ENCODE data around the gene AMOTL1. TPM values are rescaled to one million over a fixed set of nuclear protein-coding genes. Genes with fewer than 3 reads are reported as not detected.
"Not testable (repeated sequence)": the region's sequence is repeated elsewhere in the genome, so short reads cannot be mapped to it uniquely, and the experiment has no call there.

Gene AMOTL1
- total RNA-seq, 2 donors from 2014 or later: 5.5 to 5.7 TPM

DNA sequence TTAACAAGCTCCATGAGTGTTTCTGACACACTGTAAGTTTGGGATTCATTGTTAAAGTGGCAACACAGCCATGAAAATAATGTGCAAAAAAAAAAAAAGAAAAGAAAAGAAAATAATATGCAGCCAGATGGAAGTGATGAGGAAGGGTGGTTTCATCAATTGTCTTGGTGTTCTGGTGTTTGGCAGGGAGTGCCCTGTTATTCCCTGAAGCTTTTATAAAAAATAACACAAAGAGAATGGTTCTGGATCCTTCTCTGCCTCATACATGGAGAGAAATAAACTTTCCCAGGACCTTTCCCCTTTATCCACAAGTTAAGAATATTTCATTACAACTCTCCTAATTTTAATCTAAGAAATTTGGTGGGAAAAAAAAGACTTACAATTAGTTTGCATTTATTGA is 16.7 kb downstream of the AMOTL1 start:
- no peaks in the 10 kb centered on the region for H3K9me3 Mint-ChIP-seq
- DNase-seq (ENCODE audit: low spot score): no peak
- no peaks in the 10 kb centered on the region for H3K36me3 Mint-ChIP-seq
- H3K27me3 Mint-ChIP-seq: no peaks in the 10 kb centered on the region
- no peak overlapping the region for H3K27ac Mint-ChIP-seq
- ATAC-seq: no peak
- peaks cover 8 to 10% of the 10 kb centered on the region in 2 donors for H3K4me1 Mint-ChIP-seq (ENCODE audit: low read depth in 2 of 2)
- no peak overlapping the region for H3K4me3 Mint-ChIP-seq

DNA sequence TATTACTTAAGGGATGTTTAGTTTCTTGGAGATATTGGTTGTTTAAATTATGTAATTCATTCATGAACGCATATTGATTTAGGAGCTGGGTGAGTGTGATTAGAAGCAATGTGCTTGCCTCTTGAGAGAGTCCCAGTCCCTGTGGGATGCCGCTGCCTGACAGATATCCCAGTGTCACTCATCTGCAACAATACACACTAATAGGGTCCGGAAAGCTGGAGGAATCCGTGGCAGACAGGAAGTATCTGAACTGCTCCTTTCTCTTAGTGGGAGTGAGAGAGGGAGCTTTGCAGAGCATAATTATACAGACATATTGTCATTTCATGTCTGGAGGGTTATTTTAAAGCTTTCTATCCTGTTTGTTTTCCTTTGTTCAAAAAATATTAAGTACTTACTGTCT is 17.4 kb downstream of the AMOTL1 start:
- H3K4me1 Mint-ChIP-seq (ENCODE audit: low read depth in 2 of 2): peaks cover 6 to 7% of the 10 kb centered on the region in 2 donors
- DNase-seq (ENCODE audit: low spot score) (no peak), ATAC-seq (no peak)
- no peaks in the 10 kb centered on the region for H3K27me3 Mint-ChIP-seq
- H3K36me3 Mint-ChIP-seq: no peaks in the 10 kb centered on the region
- H3K4me3 Mint-ChIP-seq: no peak overlapping the region
- H3K27ac Mint-ChIP-seq: no peak overlapping the region
- H3K9me3 Mint-ChIP-seq: no peaks in the 10 kb centered on the region

DNA sequence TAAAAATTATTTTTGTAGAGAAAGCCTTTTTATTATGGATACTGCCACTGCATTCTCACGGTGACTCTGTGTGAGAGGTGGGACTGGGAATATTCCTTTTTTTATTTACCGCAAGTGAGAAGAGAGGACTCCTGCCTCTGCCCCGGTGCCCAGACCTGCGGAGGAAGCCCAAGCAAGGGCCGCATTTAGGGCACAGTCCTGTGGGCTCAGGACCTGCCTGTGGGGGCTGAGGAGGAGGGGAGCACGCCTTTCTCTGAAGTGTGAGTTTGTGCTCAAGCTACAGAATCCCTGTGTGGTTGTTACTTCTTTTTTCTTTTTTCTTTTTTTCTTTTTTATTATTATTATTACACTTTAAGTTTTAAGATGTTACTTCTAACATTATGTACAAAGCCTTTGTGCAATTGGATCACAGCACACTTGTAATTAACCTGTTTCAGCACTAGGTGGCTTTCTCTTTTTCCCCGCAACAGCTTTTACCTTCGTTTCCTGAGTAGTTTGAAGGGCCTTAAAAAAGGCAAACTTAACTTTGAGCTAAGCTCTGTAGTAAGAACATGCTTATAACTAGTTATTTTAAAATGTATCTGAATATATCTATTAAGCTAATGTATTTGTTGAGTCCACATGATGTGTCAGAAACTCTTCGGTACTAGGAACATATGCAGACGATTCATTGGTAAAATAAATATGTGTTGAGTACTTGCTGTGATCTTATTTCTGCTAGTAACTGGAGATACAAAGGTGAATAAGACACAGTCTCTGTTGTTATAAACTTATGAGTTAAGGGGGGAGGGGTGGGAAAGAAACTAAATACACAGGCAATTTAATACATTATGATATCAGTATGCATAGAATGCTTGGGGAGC is 18.3 kb downstream of the AMOTL1 start:
- Mint-ChIP-seq H3K4me1 (ENCODE audit: low read depth in 2 of 2) (no peaks in the 10 kb centered on the region), H3K27ac (no peak overlapping the region), H3K4me3 (no peak overlapping the region), H3K27me3 (no peaks in the 10 kb centered on the region), H3K36me3 (no peaks in the 10 kb centered on the region), H3K9me3 (no peaks in the 10 kb centered on the region)
- DNase-seq (ENCODE audit: low spot score) (no peak), ATAC-seq (no peak)

DNA sequence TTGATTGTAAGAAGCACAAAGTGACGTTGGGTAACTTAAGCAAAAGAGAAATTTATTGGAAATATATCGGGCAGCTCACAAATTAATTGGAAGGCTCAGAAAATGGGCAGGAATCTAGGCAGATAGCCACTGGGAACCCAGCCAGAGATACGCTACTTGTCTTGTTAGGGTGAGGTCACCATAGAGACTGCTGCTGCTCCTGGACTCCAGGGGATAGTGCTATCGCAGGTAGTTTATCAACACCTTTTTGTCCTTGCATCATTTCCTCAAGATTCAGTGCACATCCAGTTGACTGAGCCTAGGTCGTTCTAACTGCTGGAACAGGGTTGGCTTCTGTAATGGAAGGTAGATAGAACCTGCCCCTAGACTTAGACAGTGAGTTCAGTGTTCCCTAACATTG is 19.6 kb downstream of the AMOTL1 start:
- DNase-seq (ENCODE audit: low spot score): no peak
- Mint-ChIP-seq H3K36me3 (no peaks in the 10 kb centered on the region), H3K27me3 (no peaks in the 10 kb centered on the region), H3K9me3 (no peaks in the 10 kb centered on the region), H3K4me3 (no peak overlapping the region), H3K4me1 (ENCODE audit: low read depth in 2 of 2) (peaks cover 0 to 3% of the 10 kb centered on the region in 2 donors), H3K27ac (no peak overlapping the region)
- ATAC-seq: no peak

DNA sequence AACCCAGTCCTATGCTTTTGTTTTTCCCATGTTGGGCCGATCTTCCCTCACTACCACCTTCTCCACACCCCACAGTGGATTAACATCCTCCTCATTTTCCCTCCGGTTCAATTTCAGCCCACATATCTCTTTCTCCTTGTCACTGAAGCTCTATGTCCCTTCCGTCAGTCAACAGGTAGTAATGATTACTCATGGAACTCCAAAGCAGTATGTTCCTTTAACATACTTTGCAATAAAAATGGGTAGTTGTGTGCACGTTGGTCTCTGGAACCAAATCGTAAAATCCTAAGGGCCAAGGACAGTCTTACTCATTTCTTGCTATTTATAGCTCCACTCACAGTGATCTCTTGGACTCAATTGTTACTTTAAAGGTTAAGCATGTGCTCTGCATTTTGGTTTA is 20.2 kb downstream of the AMOTL1 start:
- DNase-seq (ENCODE audit: low spot score) (no peak), ATAC-seq (no peak)
- Mint-ChIP-seq H3K27me3 (no peaks in the 10 kb centered on the region), H3K27ac (no peak overlapping the region), H3K4me3 (no peak overlapping the region), H3K4me1 (ENCODE audit: low read depth in 2 of 2) (peaks cover 0 to 3% of the 10 kb centered on the region in 2 donors), H3K9me3 (no peaks in the 10 kb centered on the region), H3K36me3 (no peaks in the 10 kb centered on the region)

DNA sequence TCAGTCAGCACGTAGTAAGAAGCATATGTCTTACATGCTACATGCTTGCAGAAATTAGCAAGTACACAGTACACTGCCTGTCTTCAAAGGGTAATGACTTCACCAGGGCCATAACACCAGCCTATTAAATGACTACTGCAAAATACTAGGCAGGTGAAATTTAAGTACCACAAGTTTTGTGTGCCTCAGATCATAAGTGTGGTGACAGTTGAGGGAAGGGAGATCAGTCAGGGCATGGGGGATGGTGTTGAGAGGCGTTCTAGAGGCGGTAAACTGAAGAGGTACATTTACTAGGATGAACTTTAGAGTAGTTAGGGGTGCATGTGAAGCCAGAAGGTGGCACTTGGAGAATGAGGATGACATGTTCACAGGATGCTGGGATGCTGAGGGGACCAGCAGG is 22.0 kb downstream of the AMOTL1 start:
- Mint-ChIP-seq H3K4me3 (no peak overlapping the region), H3K27me3 (no peaks in the 10 kb centered on the region), H3K27ac (no peak overlapping the region), H3K36me3 (no peaks in the 10 kb centered on the region), H3K4me1 (ENCODE audit: low read depth in 2 of 2) (peaks cover 0 to 3% of the 10 kb centered on the region in 2 donors), H3K9me3 (no peaks in the 10 kb centered on the region)
- DNase-seq (ENCODE audit: low spot score): no peak
- no peak for ATAC-seq

DNA sequence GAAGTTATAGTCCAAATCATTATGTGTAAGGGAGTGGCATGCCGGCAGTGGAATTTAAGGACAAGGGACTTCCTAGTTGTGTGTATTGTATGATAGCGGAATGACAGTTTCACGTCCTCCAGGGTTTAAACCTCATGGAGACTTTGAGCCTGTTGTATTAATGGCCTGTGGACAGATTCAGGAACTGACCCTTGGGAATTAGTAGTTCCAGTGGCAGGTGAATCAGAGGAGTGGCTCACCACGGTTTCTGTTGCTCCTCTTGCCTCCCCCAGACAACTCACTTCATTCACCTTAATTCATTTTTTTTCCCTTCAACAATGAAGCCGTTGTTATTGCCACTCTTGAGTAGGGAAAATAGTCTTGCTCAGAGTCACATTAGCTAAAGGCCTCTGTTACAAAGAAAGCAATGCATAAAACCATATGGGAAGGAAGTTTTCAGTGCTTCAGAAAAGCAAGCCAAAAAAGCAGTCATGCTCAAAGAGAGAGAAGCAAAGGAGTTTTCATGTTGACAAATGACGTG is 22.6 kb downstream of the AMOTL1 start:
- no peak overlapping the region for H3K4me3 Mint-ChIP-seq
- ATAC-seq: no peak
- peaks cover 0 to 3% of the 10 kb centered on the region in 2 donors for H3K4me1 Mint-ChIP-seq (ENCODE audit: low read depth in 2 of 2)
- H3K27ac Mint-ChIP-seq: no peak overlapping the region
- H3K27me3 Mint-ChIP-seq: no peaks in the 10 kb centered on the region
- DNase-seq (ENCODE audit: low spot score): no peak
- H3K36me3 Mint-ChIP-seq: no peaks in the 10 kb centered on the region
- H3K9me3 Mint-ChIP-seq: no peaks in the 10 kb centered on the region

DNA sequence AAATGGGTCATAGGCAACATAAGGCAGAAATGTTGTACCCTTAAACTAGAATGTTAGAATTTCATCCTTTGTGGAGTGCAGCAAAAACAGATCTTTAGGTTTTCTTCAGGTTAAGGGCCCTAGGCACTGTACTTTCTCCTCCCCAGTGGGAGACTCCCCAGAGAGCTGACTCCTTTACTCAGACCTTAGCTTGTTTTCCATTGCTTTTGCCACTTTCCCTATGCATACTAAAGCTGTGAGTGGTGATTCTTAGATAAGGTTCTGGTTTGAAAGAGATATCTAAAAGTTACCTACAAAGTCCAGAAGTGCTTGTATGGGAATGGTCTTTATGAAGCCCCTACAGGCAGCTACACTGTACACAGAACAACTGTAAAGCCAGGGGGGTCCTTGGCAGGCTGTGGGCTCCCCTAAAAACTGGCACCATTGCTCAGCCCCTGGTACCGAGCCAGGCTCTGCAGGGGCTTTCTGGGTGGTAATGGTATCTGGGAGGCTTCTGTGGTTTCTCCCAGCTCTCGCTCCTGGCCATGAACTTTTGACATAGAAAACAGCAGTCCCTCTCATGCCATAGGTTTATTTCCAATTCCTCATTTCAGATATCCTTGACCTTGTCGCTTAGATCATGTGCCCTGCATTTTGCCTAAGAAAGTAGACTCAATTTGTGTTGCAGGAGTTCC is 23.2 kb downstream of the AMOTL1 start:
- Mint-ChIP-seq H3K4me3 (no peak overlapping the region), H3K36me3 (no peaks in the 10 kb centered on the region), H3K27ac (no peak overlapping the region), H3K9me3 (no peaks in the 10 kb centered on the region), H3K4me1 (ENCODE audit: low read depth in 2 of 2) (peaks cover 0 to 3% of the 10 kb centered on the region in 2 donors), H3K27me3 (no peaks in the 10 kb centered on the region)
- DNase-seq (ENCODE audit: low spot score): no peak
- no peak for ATAC-seq

DNA sequence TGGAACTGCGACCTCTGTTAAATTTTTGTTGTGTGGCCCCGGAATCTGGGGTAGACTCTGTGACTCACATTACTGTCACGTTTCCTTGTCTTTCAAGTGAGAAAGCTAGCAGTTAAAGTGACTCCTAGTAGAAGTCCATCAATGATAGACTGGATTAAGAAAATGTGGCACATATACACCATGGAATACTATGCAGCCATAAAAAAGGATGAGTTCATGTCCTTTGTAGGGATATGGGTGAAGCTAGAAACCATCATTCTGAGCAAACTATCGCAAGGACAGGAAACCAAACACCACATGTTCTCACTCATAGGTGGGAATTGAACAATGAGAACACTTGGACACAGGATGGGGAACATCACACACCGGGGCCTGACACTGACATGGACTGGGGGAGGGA is 23.8 kb downstream of the AMOTL1 start:
- H3K36me3 Mint-ChIP-seq; DNase-seq (ENCODE audit: low spot score); ATAC-seq; H3K4me1 Mint-ChIP-seq (ENCODE audit: low read depth in 2 of 2); H3K4me3 Mint-ChIP-seq; H3K9me3 Mint-ChIP-seq; H3K27ac Mint-ChIP-seq; H3K27me3 Mint-ChIP-seq: not testable (repeated sequence)

DNA sequence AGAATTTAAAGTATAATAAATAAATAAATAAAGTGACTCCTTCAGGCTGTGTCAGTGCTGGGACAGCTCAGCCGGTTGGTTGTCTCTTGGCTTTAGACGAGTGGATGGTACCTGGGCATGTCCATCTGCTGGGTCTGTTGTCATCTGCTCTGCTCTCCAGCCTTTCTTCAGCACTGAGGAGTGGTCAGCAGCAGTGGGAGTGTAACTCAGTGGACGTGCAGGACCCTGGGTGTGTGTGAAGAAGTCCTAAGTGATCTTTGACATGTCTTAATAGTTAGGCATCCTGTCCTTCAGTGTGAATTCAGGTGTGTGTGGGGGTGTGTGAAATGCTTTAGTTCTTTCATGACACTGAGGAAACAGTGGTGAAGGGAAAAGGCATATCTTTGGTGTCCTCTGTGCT is 24.3 kb downstream of the AMOTL1 start:
- Mint-ChIP-seq H3K4me3 (no peak overlapping the region), H3K27ac (no peak overlapping the region), H3K9me3 (no peaks in the 10 kb centered on the region), H3K36me3 (no peaks in the 10 kb centered on the region), H3K4me1 (ENCODE audit: low read depth in 2 of 2) (peaks cover 0 to 3% of the 10 kb centered on the region in 2 donors), H3K27me3 (no peaks in the 10 kb centered on the region)
- ATAC-seq (no peak), DNase-seq (ENCODE audit: low spot score) (no peak)

DNA sequence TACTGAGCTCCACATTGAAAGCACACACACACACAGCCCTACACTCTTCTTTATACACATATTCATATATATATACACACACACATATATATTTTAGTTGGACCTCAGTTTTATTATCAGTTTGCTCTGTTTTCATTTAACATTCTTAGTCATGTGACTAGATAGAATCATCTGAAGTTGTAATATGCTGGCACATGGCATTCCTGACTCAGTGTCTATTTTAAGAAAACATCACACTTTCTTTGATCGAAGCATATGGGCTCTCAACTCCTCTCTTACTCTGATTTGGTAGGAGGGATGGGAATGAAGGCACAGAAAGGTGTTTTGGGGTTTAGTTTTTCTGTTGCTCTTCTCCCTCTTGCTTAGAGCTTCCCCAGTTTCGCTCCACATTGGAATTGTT is 24.8 kb downstream of the AMOTL1 start:
- Mint-ChIP-seq H3K27me3 (no peaks in the 10 kb centered on the region), H3K27ac (no peak overlapping the region), H3K36me3 (no peaks in the 10 kb centered on the region), H3K9me3 (no peaks in the 10 kb centered on the region), H3K4me1 (ENCODE audit: low read depth in 2 of 2) (peaks cover 0 to 3% of the 10 kb centered on the region in 2 donors), H3K4me3 (no peak overlapping the region)
- ATAC-seq (no peak), DNase-seq (ENCODE audit: low spot score) (no peak)

DNA sequence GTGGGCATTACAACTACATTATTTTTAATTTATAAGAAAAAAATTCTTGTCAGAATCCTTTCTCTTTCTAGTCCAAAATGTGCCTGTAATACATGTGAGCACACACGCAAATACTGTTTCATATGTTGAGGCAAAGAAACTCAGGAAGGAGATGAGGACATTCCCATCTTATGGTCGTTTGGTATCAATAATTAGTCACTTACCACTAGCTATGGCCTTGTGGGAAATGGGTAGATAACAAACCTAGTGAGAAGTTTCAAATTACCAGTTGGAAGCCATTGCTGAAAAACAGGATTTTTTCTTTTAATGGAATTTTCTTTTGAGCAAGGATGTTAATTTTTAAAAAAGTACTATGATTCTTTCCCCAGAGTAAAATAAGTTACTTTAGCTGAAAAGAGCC is 25.7 kb downstream of the AMOTL1 start:
- H3K4me3 Mint-ChIP-seq: no peak overlapping the region
- H3K27me3 Mint-ChIP-seq: no peaks in the 10 kb centered on the region

DNA sequence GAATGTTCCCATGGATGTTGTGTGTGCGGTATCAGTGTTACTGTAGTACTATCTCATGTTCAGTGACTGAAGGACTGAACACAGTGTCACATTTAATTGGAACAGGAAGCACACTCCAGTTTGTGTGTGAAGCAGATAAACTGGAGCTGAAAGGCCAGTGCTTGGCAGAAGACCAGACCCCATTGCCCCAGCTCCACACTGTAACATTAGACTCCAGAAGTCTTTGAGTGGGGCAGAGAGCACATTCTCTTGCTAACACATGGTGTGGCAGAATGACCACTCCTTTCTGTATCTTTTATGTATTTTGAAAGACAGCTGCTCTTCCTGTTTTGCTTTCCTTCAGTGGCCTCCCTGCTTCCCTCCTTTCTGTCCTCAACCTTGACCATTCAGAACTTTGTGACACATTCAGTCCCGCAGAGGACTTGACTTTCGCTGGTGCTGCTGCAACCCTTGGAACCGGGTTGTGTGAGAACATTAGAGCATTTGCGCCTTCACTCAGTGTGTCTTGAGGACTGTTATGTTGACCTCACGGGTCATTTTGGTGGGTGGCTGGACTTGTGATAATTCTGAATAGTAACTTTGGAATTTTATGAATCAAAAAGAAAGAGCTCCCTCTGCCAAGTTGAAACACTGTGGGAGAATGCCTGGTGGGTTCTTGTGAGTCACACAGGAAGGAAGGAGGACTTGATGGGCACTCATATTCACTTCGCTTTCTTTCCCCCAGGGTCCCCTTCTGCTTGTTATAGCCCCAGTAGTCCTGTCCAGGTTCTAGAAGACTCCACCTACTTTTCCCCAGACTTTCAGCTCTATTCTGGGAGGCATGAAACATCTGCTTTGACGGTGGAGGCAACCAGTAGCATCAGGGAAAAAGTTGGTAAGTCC is 26.4 kb downstream of the AMOTL1 start:
- H3K4me3 Mint-ChIP-seq: no peak overlapping the region

More for the DNA sequence above, 25.7 kb downstream of the AMOTL1 start:
- no peaks in the 10 kb centered on the region for H3K9me3 Mint-ChIP-seq
- H3K4me1 Mint-ChIP-seq (ENCODE audit: low read depth in 2 of 2): peaks cover 0 to 3% of the 10 kb centered on the region in 2 donors
- no peak for DNase-seq (ENCODE audit: low spot score)
- H3K27ac Mint-ChIP-seq: no peak overlapping the region
- no peaks in the 10 kb centered on the region for H3K36me3 Mint-ChIP-seq
- ATAC-seq: no peak

More for the DNA sequence above, 26.4 kb downstream of the AMOTL1 start:
- ATAC-seq: no peak
- Mint-ChIP-seq H3K9me3 (no peaks in the 10 kb centered on the region), H3K36me3 (no peaks in the 10 kb centered on the region), H3K4me1 (ENCODE audit: low read depth in 2 of 2) (peaks cover 0 to 3% of the 10 kb centered on the region in 2 donors), H3K27ac (no peak overlapping the region), H3K27me3 (no peaks in the 10 kb centered on the region)
- DNase-seq (ENCODE audit: low spot score): no peak
